Measurements from ENCODE around the gene ANKRD33B. TPM values are rescaled to one million over a fixed set of nuclear protein-coding genes. Genes with fewer than 3 reads are reported as not detected.

Gene ANKRD33B
- total and polyA plus RNA-seq, 9 of the 15 experiments (the other 6 are each of a cell fraction or from before 2014, with no cell fraction given), result 0.10 to 1.7 (median 0.40) TPM

DNA sequence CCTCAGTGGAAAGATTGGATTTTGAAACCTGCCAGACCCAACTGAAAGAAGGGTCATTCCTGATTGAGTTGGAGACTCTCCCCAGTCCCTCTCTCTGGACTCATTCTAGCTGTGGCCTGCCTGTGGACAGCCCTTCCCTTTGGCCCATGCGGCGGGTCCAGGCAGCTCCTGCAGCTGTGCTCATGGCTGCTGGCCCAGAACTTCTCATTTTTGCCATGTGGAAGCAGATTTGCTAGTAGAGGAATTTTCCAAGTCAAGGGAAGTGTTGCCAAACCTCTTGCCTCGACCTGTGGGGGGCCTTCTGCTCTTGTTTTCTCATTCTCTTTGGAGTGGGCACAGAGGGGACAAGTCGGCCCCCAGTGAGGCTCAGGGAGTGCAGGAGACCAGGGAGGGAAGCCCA is 89.2 kb downstream of the ANKRD33B start:
- peaks cover 47 to 62% of the 10 kb centered on the region in 2 experiments for H3K27me3 ChIP-seq (ENCODE audit: control insufficient read depth in 2 of 2, insufficient read depth in 2 of 2, low read length in 2 of 2)
- intact Hi-C loops (cut with micrococcal nuclease) (no loop called here), in situ Hi-C loops (cut with MboI) (no loop called here)
- no peak overlapping the region for H2AFZ ChIP-seq (ENCODE audit: low read depth, low read length)
- H3K4me2 ChIP-seq (ENCODE audit: insufficient read depth, low read length), result no peak overlapping the region
- peaks cover 0 to 2% of the 10 kb centered on the region in 2 experiments; a peak in 1 of 5 replicates for H3K4me1 ChIP-seq (replicated peaks in 1 of 2; ENCODE audit: control insufficient read depth in 2 of 2, insufficient read depth in 2 of 2, low read length in 2 of 2)
- peaks cover 9% of the 10 kb centered on the region for H4K20me1 ChIP-seq (replicated peaks; ENCODE audit: control insufficient read depth, insufficient read depth, low read length)
- no TSS peak for BruUV-seq (replicated peaks)
- no peak overlapping the region; a peak in 1 of 4 replicates for H3K9ac ChIP-seq (ENCODE audit: insufficient read depth in 1 of 2, low read depth in 2 of 2, low read length in 2 of 2)
- ChIA-PET POLR2A (interaction anchor here (0.5 to 1.0 kb wide), 4 partner anchors 14 to 700 kb away, joined by 3 to 5 read pairs (median 4); no protein-coding TSS in a partner anchor), CTCF (ENCODE audit: low intra/inter-chr PET ratio) (no interaction called here)
- no peak overlapping the region for H3K27ac ChIP-seq (ENCODE audit: extremely low read depth, low read depth, low read length)
- H3K79me2 ChIP-seq (ENCODE audit: control insufficient read depth, insufficient read depth, low read length), result no peaks in the 10 kb centered on the region
- no peak for TF ChIP-seq ZNF586 (CRISPR knock-in tag; conservative IDR thresholded peaks at IDR 0.05)
- TF ChIP-seq, protein P1, sequence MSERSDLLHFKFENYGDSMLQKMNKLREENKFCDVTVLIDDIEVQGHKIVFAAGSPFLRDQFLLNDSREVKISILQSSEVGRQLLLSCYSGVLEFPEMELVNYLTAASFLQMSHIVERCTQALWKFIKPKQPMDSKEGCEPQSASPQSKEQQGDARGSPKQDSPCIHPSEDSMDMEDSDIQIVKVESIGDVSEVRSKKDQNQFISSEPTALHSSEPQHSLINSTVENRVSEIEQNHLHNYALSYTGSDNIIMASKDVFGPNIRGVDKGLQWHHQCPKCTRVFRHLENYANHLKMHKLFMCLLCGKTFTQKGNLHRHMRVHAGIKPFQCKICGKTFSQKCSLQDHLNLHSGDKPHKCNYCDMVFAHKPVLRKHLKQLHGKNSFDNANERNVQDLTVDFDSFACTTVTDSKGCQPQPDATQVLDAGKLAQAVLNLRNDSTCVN (CRISPR knock-in tag; IDR thresholded peaks at IDR 0.05), result no peak
- TF ChIP-seq ZNF707 (CRISPR knock-in tag; conservative IDR thresholded peaks at IDR 0.05), result no peak
- no peak for TF ChIP-seq PHB (CRISPR knock-in tag; IDR thresholded peaks at IDR 0.05)
- no peak for TF ChIP-seq ZNF146 (CRISPR knock-in tag; IDR thresholded peaks at IDR 0.05; ENCODE audit: unreplicated experiment)
- no peak for TF ChIP-seq ZNF589 (CRISPR knock-in tag; IDR thresholded peaks at IDR 0.05; ENCODE audit: low read depth)
- no peak for TF ChIP-seq CBX2 (IDR thresholded peaks at IDR 0.05; ENCODE audit: insufficient read depth, low read length, poor library complexity, severe bottlenecking)
- TF ChIP-seq IRF2 (CRISPR knock-in tag; IDR thresholded peaks at IDR 0.05), result no peak
- TF ChIP-seq, protein P2, sequence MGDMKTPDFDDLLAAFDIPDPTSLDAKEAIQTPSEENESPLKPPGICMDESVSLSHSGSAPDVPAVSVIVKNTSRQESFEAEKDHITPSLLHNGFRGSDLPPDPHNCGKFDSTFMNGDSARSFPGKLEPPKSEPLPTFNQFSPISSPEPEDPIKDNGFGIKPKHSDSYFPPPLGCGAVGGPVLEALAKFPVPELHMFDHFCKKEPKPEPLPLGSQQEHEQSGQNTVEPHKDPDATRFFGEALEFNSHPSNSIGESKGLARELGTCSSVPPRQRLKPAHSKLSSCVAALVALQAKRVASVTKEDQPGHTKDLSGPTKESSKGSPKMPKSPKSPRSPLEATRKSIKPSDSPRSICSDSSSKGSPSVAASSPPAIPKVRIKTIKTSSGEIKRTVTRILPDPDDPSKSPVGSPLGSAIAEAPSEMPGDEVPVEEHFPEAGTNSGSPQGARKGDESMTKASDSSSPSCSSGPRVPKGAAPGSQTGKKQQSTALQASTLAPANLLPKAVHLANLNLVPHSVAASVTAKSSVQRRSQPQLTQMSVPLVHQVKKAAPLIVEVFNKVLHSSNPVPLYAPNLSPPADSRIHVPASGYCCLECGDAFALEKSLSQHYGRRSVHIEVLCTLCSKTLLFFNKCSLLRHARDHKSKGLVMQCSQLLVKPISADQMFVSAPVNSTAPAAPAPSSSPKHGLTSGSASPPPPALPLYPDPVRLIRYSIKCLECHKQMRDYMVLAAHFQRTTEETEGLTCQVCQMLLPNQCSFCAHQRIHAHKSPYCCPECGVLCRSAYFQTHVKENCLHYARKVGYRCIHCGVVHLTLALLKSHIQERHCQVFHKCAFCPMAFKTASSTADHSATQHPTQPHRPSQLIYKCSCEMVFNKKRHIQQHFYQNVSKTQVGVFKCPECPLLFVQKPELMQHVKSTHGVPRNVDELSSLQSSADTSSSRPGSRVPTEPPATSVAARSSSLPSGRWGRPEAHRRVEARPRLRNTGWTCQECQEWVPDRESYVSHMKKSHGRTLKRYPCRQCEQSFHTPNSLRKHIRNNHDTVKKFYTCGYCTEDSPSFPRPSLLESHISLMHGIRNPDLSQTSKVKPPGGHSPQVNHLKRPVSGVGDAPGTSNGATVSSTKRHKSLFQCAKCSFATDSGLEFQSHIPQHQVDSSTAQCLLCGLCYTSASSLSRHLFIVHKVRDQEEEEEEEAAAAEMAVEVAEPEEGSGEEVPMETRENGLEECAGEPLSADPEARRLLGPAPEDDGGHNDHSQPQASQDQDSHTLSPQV (IDR thresholded peaks at IDR 0.05), result no peak
- H3K36me3 ChIP-seq (ENCODE audit: control insufficient read depth, insufficient read depth, low read length), result no peaks in the 10 kb centered on the region
- no peaks in the 10 kb centered on the region for H3K9me3 ChIP-seq (replicated peaks; ENCODE audit: control insufficient read depth, insufficient read depth, low read depth, low read length)
- WGBS (ENCODE audit: insufficient coverage, low coverage, missing lambda C conversion rate), result 6% methylated on average over 4 of the region's 4 CpGs
- H3K4me3 ChIP-seq, result no peak overlapping the region
- no peak for ATAC-seq
- H3K9me1 ChIP-seq (ENCODE audit: control insufficient read depth, insufficient read depth, low read length), result peaks cover 7% of the 10 kb centered on the region
- no peak for FAIRE-seq
- no peak for DNase-seq (ENCODE audit: extremely low read depth in 1 of 4, low spot score in 3 of 4)

Measured in K562 (cell line).